HepG2 (cell line): ENCODE results near the gene SNX27. TPM values are rescaled to one million over a fixed set of nuclear protein-coding genes. Genes with fewer than 3 reads are reported as not detected.
A peak's percentile ranks its signal among the peaks of the same experiment; 100 is the strongest.

ENCODE experiments used
- ATAC-seq: fragments of 200-7000 bp; cut with Tn5 transposase; 3 replicates; pipeline ENCODE4 v1.9.1; 2020; ENCODE audit warnings: mild to moderate bottlenecking, moderate library complexity
- BruUV-seq: library from RNA; stranded (reverse); fragments of 400-500 nt; replicated peaks from 2 replicates; lab custom pipeline; 2021; lab: Mats Ljungman, UMichigan
- CTCF ChIA-PET: fragments of 300-600 bp; formaldehyde crosslinking; extraction: SDS; loops from one replicate; lab custom pipeline; 2021; ENCODE audit warnings: low total read pairs, inconsistent platforms, low intra/inter-chr PET ratio; lab: Yijun Ruan, JAX
- POLR2A ChIA-PET: fragments of 350-600 bp; sonication (Branson Sonifier 250); formaldehyde crosslinking; loops from one replicate; lab custom pipeline; 2020; ENCODE audit warnings: antibody characterized with exemption, inconsistent platforms; lab: Yijun Ruan, JAX
- DNase-seq: peaks from one replicate; pipeline ENCODE4 v3.0.0-alpha.2; 2015; ENCODE audit warnings: low spot score
- FAIRE-seq: peaks from 3 replicates; lab custom pipeline; 2011; peaks lifted over from hg19 to GRCh38; lab: Jason Lieb, UNC
- H2AFZ ChIP-seq: one replicate; pipeline ENCODE4 v1.6.1; 2011; ENCODE audit warnings: low read length, inconsistent platforms
- H3K27ac ChIP-seq: fragments of 300-600 bp; 3 replicates; pipeline ENCODE4 v1.8.0; 2011; ENCODE audit warnings: mixed run types, mild to moderate bottlenecking, mixed read lengths, low read length, inconsistent platforms; ENCODE audit not compliant: insufficient read depth; ENCODE audit errors: extremely low read length
- H3K27me3 ChIP-seq, 2 experiments: fragments of 200-600 bp in 1 of 2; 2 replicates in 1 of 2; 3 replicates in 1 of 2; pipeline versions ENCODE4 v1.6.0 to v1.8.0; 2011; ENCODE audit warnings: low read length in 2 of 2, mild to moderate bottlenecking in 2 of 2, moderate library complexity in 2 of 2, inconsistent platforms in 1 of 2; ENCODE audit not compliant: insufficient read depth in 2 of 2, control insufficient read depth in 1 of 2
- H3K36me3 ChIP-seq, 2 experiments: fragments of 200-600 bp in 1 of 2; replicated peaks in 1 of 2; 2 replicates in 1 of 2; 3 replicates in 1 of 2; pipeline versions ENCODE4 v1.5.1 to v1.8.0; 2011; ENCODE audit warnings: low read length in 2 of 2, inconsistent platforms in 1 of 2; ENCODE audit not compliant: insufficient read depth in 2 of 2, control insufficient read depth in 1 of 2
- H3K4me1 ChIP-seq: 2 replicates; pipeline ENCODE4 v1.5.1; 2012; ENCODE audit warnings: low read length, inconsistent platforms; ENCODE audit not compliant: insufficient read depth
- H3K4me2 ChIP-seq: 2 replicates; pipeline ENCODE4 v1.6.0; 2011; ENCODE audit warnings: low read depth, low read length, inconsistent platforms
- H3K4me3 ChIP-seq, 3 experiments: fragments of 200-600 bp in 1 of 3; sonication (generic), shearing (Covaris generic) in 1 of 3; replicated peaks in 1 of 3; 2 replicates each; pipeline ENCODE4 v1.5.1; 2011 to 2016; ENCODE audit warnings: low read length in 3 of 3, inconsistent platforms in 2 of 3, low read depth in 2 of 3, mild to moderate bottlenecking in 2 of 3, control low read depth in 1 of 3, mixed read lengths in 1 of 3; ENCODE audit not compliant: insufficient read depth in 1 of 3
- H3K79me2 ChIP-seq: one replicate; pipeline ENCODE4 v1.6.1; 2011; ENCODE audit warnings: low read length, inconsistent platforms; ENCODE audit not compliant: insufficient read depth
- H3K9ac ChIP-seq: 2 replicates; pipeline ENCODE4 v1.6.0; 2011; ENCODE audit warnings: mild to moderate bottlenecking, low read depth, low read length, inconsistent platforms; ENCODE audit not compliant: insufficient read depth
- H3K9me3 ChIP-seq: 2 replicates; pipeline ENCODE4 v1.5.1; 2012; ENCODE audit warnings: mild to moderate bottlenecking, low read length
- H4K20me1 ChIP-seq: 2 replicates; pipeline ENCODE4 v1.6.0; 2011; ENCODE audit warnings: inconsistent platforms, mild to moderate bottlenecking, low read length, moderate library complexity; ENCODE audit not compliant: insufficient read depth
- BCL6 ChIP-seq: IDR thresholded peaks from 2 replicates; pipeline ENCODE4 v1.6.1; 2016; ENCODE audit warnings: missing genetic modification reagents, missing compliant biosample characterization
- CREM ChIP-seq, 2 experiments: sonication (generic) in 1 of 2; formaldehyde crosslinking in 1 of 2; IDR thresholded peaks; 2 replicates each; pipeline versions ENCODE4 v1.4.0 to v1.6.1; 2016 to 2020; ENCODE audit warnings: antibody characterized with exemption in 1 of 2, mild to moderate bottlenecking in 1 of 2, missing genetic modification reagents in 1 of 2
- EP300 ChIP-seq, 3 experiments: sonication (generic) in 1 of 3; formaldehyde crosslinking in 1 of 3; IDR thresholded peaks; 2 replicates each; pipeline versions ENCODE4 v1.5.1 to v1.6.1; 2011 to 2020; ENCODE audit warnings: low read depth in 2 of 3, low read length in 2 of 3, borderline replicate concordance in 1 of 3, improper control_type of control experiment in 1 of 3, mild to moderate bottlenecking in 1 of 3, missing genetic modification reagents in 1 of 3, moderate library complexity in 1 of 3
- FOXP1 ChIP-seq, 2 experiments: fragments of 450-650 bp in 1 of 2; IDR thresholded peaks; 2 replicates each; pipeline ENCODE4 v1.6.1; 2017 to 2018; ENCODE audit warnings: antibody characterized with exemption in 1 of 2
- GABPA ChIP-seq, 2 experiments: IDR thresholded peaks; 2 replicates each; pipeline ENCODE4 v1.6.1; 2011 to 2016; ENCODE audit warnings: low read depth in 2 of 2, low read length in 1 of 2, missing biosample characterization in 1 of 2, missing genetic modification characterization in 1 of 2
- HNRNPL ChIP-seq: fragments of 200-400 bp; formaldehyde crosslinking; IDR thresholded peaks from 2 replicates; pipeline ENCODE4 v1.6.1; 2017; ENCODE audit warnings: mild to moderate bottlenecking, low read depth, low read length
- KDM5A ChIP-seq: fragments of 200-600 bp; sonication (generic); IDR thresholded peaks from 2 replicates; pipeline ENCODE4 v1.7.0; 2018; ENCODE audit warnings: antibody characterized with exemption, mild to moderate bottlenecking, low read length, borderline replicate concordance
- MED1 ChIP-seq: sonication (generic); formaldehyde crosslinking; IDR thresholded peaks from 2 replicates; pipeline ENCODE4 v1.4.0; 2020; ENCODE audit warnings: missing genetic modification reagents
- SMYD3 ChIP-seq: sonication (generic); formaldehyde crosslinking; IDR thresholded peaks from 2 replicates; pipeline ENCODE4 v1.8.1; 2023; ENCODE audit warnings: mild to moderate bottlenecking, missing genetic modification reagents
- STAT5B ChIP-seq: sonication (generic); formaldehyde crosslinking; IDR thresholded peaks from 2 replicates; pipeline ENCODE4 v1.4.0; 2020; ENCODE audit warnings: missing genetic modification reagents
- TMF1 ChIP-seq: sonication (generic); formaldehyde crosslinking; IDR thresholded peaks from 2 replicates; pipeline ENCODE4 v1.8.1; 2022; ENCODE audit warnings: low read depth, missing genetic modification reagents
- U2AF1 ChIP-seq: fragments of 200-400 bp; formaldehyde crosslinking; optimal IDR thresholded peaks from 2 replicates; pipeline ENCODE3; 2017; ENCODE audit warnings: mild to moderate bottlenecking, low read depth, low read length
- ZNF224 ChIP-seq: sonication (generic); formaldehyde crosslinking; IDR thresholded peaks from 2 replicates; pipeline ENCODE4 v1.5.0; 2020; ENCODE audit warnings: mild to moderate bottlenecking, missing genetic modification reagents
- ZNF343 ChIP-seq: sonication (generic); formaldehyde crosslinking; IDR thresholded peaks from 2 replicates; pipeline ENCODE4 v1.4.0; 2020; ENCODE audit warnings: mild to moderate bottlenecking, missing genetic modification reagents
- ZNF629 ChIP-seq: sonication (generic); formaldehyde crosslinking; conservative IDR thresholded peaks from 2 replicates; pipeline ENCODE4 v1.5.0; 2020; ENCODE audit warnings: missing genetic modification reagents
- ZNF781 ChIP-seq: sonication (generic); formaldehyde crosslinking; IDR thresholded peaks from 2 replicates; pipeline ENCODE4 v1.5.1; 2020; ENCODE audit warnings: borderline replicate concordance, mild to moderate bottlenecking, missing genetic modification reagents; ENCODE audit errors: not compliant biosample characterization
- WGBS: methylation state at CpG from one replicate; pipeline ENCODE4 v1.1.6; 2017; ENCODE audit warnings: low lambda C conversion rate; 5-methylcytosine and 5-hydroxymethylcytosine counted together
- in situ Hi-C: cut with HindIII; loops from 2 replicates; pipeline ENCODE4 v1.10.0; 2017; ENCODE audit warnings: low pct_unique_long_range_greater_than_20kb; ENCODE audit not compliant: extremely low pct_ligation_motif_present
- intact Hi-C: fragments of 100-400 bp; cut with micrococcal nuclease; formaldehyde crosslinking; loops from one replicate; pipeline ENCODE4 v1.10.0; 2022; ENCODE audit not compliant: unreplicated experiment
- polyA plus RNA-seq, 8 experiments: library from polyadenylated mRNA; depleted of rRNA in 3 of 8; stranded (reverse) in 7 of 8; unstranded in 1 of 8; fragments of >200 nt; fragmentation: Illumina TruSeq in 4 of 8; extraction: Trizol in 4 of 8; gene quantifications; 2 replicates each; pipeline versions ENCODE4 v1.2.1 to v1.2.3, GENCODE V29; 2011 to 2016; ENCODE audit warnings: low read depth in 4 of 8, missing spikeins in 1 of 8, mixed read lengths in 1 of 8; ENCODE audit not compliant: insufficient read depth in 1 of 8
- total RNA-seq, 5 experiments: library from RNA; depleted of rRNA; stranded (reverse); fragments of >200 nt; fragmentation: Illumina TruSeq; extraction: Trizol; gene quantifications; 2 replicates each; pipeline ENCODE4 v1.2.3, GENCODE V29; 2016; ENCODE audit warnings: low read depth in 1 of 5
- TF ChIP-seq, protein P1 (sequence below): IDR thresholded peaks from 2 replicates; pipeline ENCODE4 v1.6.1; 2016; ENCODE audit warnings: missing compliant biosample characterization, missing genetic modification reagents, borderline replicate concordance
- TF ChIP-seq, protein P2 (sequence below): sonication (generic); formaldehyde crosslinking; IDR thresholded peaks from 2 replicates; pipeline ENCODE4 v1.5.0; 2020; ENCODE audit warnings: mild to moderate bottlenecking, missing genetic modification reagents
- TF ChIP-seq, protein P3 (sequence below): sonication (generic); formaldehyde crosslinking; conservative IDR thresholded peaks from 2 replicates; pipeline ENCODE4 v1.8.0; 2022; ENCODE audit warnings: missing genetic modification reagents
- TF ChIP-seq, protein P4 (sequence below): sonication (generic); formaldehyde crosslinking; IDR thresholded peaks from 2 replicates; pipeline ENCODE4 v1.4.0; 2020; ENCODE audit warnings: mild to moderate bottlenecking, missing genetic modification reagents

The SNX27 gene
- total and polyA plus RNA-seq, 2 of the 13 experiments (the other 11 are each of a cell fraction or from before 2014, with no cell fraction given) = 14.4 to 17.8 TPM

DNA sequence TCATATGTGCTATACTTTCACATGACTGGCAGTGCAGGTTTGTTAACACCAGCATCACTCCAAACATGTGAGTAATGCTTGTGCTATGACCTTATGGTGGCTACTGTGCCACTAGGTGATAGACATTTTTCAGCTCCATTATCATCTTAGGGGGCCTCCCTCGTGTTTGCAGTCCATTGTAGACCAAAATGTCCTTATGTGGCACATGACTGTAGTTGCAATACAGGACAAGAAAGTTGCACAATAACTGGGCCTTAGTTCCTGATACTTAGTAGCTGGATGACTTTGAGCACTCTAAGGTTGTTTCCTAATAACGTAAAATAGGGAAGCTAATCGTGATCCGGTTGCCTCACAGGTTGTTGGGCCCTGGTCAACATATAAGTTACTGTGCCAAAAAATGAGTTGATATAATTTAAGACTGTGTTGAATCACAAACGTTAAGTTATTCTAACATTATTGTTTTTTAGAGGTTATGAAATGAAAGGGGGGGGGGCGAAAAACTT, 511 bp upstream of the SNX27 start:
- Histone ChIP-seq H3K9me3 (no peaks in the 10 kb centered on the region), H3K27me3 (no peaks in the 10 kb centered on the region), H3K36me3 (no peaks in the 10 kb centered on the region), H3K9ac (peak overlapping the region; percentile 82), H3K27ac (peak overlapping the region; percentile 74), H4K20me1 (no peaks in the 10 kb centered on the region), H3K79me2 (peaks cover 15% of the 10 kb centered on the region), H3K4me1 (peaks cover 65% of the 10 kb centered on the region), H3K4me2 (peak overlapping the region; percentile 81), H3K4me3 (peak overlapping the region; percentile 86 to 99 (median 91)), H2AFZ (peak overlapping the region; percentile 37)
- peak; percentile 70 for ATAC-seq
- BruUV-seq = TSS peak; percentile 79
- peak; percentile 83 for FAIRE-seq
- WGBS = 2% methylated on average over 5 of the region's 6 CpGs
- peak; percentile 93 for DNase-seq
- ChIA-PET CTCF (no interaction called here), POLR2A (interaction anchor here (0.7 to 2.2 kb wide), 10 partner anchors 9 to 605 kb away, joined by 3 to 16 read pairs (median 6); partner anchors contain the start of genes MINDY1, MRPL9 and TUFT1)
- intact Hi-C loops (no loop called here), in situ Hi-C loops (no loop called here)
- TF ChIP-seq GABPA (IDR thresholded peaks at IDR 0.05; ENCODE audit: low read depth, low read length) = no peak
- no peak for TF ChIP-seq GABPA (CRISPR knock-in tag; IDR thresholded peaks at IDR 0.05; ENCODE audit: low read depth)
- TF ChIP-seq HNRNPL = no peak
- TF ChIP-seq STAT5B (CRISPR knock-in tag) = no peak
- no peak for TF ChIP-seq MED1
- TF ChIP-seq ZNF343 (CRISPR knock-in tag) = no peak
- no peak for TF ChIP-seq ZNF781 (CRISPR knock-in tag)
- TF ChIP-seq U2AF1 = no peak
- TF ChIP-seq SMYD3 (CRISPR knock-in tag) = no peak
- no peak for TF ChIP-seq CREM (IDR thresholded peaks at IDR 0.05)
- no peak for TF ChIP-seq CREM (CRISPR knock-in tag; IDR thresholded peaks at IDR 0.05)
- TF ChIP-seq KDM5A = no peak; the same call in 1 of the 2 replicates
- TF ChIP-seq, protein P1, sequence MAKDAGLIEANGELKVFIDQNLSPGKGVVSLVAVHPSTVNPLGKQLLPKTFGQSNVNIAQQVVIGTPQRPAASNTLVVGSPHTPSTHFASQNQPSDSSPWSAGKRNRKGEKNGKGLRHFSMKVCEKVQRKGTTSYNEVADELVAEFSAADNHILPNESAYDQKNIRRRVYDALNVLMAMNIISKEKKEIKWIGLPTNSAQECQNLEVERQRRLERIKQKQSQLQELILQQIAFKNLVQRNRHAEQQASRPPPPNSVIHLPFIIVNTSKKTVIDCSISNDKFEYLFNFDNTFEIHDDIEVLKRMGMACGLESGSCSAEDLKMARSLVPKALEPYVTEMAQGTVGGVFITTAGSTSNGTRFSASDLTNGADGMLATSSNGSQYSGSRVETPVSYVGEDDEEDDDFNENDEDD = no peak
- TF ChIP-seq BCL6 (CRISPR knock-in tag) = peak; percentile 54
- no peak for TF ChIP-seq FOXP1 (IDR thresholded peaks at IDR 0.05)
- no peak for TF ChIP-seq FOXP1 (CRISPR knock-in tag; IDR thresholded peaks at IDR 0.05)
- TF ChIP-seq, protein P2, sequence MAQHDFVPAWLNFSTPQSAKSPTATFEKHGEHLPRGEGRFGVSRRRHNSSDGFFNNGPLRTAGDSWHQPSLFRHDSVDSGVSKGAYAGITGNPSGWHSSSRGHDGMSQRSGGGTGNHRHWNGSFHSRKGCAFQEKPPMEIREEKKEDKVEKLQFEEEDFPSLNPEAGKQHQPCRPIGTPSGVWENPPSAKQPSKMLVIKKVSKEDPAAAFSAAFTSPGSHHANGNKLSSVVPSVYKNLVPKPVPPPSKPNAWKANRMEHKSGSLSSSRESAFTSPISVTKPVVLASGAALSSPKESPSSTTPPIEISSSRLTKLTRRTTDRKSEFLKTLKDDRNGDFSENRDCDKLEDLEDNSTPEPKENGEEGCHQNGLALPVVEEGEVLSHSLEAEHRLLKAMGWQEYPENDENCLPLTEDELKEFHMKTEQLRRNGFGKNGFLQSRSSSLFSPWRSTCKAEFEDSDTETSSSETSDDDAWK (CRISPR knock-in tag) = no peak
- TF ChIP-seq TMF1 = no peak
- TF ChIP-seq EP300 (IDR thresholded peaks at IDR 0.05; ENCODE audit: low read depth in 2 of 2, low read length in 2 of 2) = peak; percentile 57 to 58; a peak in 2 of 4 replicates
- TF ChIP-seq EP300 (CRISPR knock-in tag; IDR thresholded peaks at IDR 0.05; ENCODE audit: borderline replicate concordance) = no peak; the same call in 1 of the 2 replicates
- no peak for TF ChIP-seq ZNF224 (CRISPR knock-in tag)
- TF ChIP-seq, protein P3, sequence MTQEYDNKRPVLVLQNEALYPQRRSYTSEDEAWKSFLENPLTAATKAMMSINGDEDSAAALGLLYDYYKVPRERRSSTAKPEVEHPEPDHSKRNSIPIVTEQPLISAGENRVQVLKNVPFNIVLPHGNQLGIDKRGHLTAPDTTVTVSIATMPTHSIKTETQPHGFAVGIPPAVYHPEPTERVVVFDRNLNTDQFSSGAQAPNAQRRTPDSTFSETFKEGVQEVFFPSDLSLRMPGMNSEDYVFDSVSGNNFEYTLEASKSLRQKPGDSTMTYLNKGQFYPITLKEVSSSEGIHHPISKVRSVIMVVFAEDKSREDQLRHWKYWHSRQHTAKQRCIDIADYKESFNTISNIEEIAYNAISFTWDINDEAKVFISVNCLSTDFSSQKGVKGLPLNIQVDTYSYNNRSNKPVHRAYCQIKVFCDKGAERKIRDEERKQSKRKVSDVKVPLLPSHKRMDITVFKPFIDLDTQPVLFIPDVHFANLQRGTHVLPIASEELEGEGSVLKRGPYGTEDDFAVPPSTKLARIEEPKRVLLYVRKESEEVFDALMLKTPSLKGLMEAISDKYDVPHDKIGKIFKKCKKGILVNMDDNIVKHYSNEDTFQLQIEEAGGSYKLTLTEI (CRISPR knock-in tag) = no peak
- TF ChIP-seq, protein P4, sequence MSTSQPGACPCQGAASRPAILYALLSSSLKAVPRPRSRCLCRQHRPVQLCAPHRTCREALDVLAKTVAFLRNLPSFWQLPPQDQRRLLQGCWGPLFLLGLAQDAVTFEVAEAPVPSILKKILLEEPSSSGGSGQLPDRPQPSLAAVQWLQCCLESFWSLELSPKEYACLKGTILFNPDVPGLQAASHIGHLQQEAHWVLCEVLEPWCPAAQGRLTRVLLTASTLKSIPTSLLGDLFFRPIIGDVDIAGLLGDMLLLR (CRISPR knock-in tag) = no peak
- no peak for TF ChIP-seq ZNF629 (CRISPR knock-in tag)
